ENCODE results near the gene ACAD10.

- TF ChIP-seq CTCF (IDR thresholded peaks at IDR 0.05), result no peak
- no peak for TF ChIP-seq POLR2A (IDR thresholded peaks at IDR 0.05)
Measured at GRCh38 chr12:111747333-111747732, 61.5 kb downstream of the ACAD10 start.
